SK-N-MC (cell line): ENCODE results near the gene ADAMTSL1.

ENCODE experiments used
- DNase-seq: peaks from one replicate; pipeline ENCODE4 v3.0.0-alpha.2; 2011; ENCODE audit warnings: low read depth, low spot score
- H3K27ac ChIP-seq: fragments of 200-600 bp; sonication (generic); 2 replicates; pipeline ENCODE4 v1.5.1; 2016; ENCODE audit warnings: mixed run types
- H3K36me3 ChIP-seq: fragments of 200-600 bp; sonication (generic); 2 replicates; pipeline ENCODE4 v1.6.1; 2017; ENCODE audit warnings: antibody characterized with exemption, low read length, mixed read lengths; ENCODE audit not compliant: insufficient read depth
- H3K4me3 ChIP-seq: fragments of 200-600 bp; sonication (generic); 2 replicates; pipeline ENCODE4 v1.5.1; 2016
- H3K9ac ChIP-seq: fragments of 200-600 bp; sonication (generic); 2 replicates; pipeline ENCODE4 v1.8.0; 2017; ENCODE audit warnings: mixed run types, mixed read lengths; ENCODE audit not compliant: insufficient read length
- H3K9me3 ChIP-seq: fragments of 200-600 bp; sonication (generic); 2 replicates; pipeline ENCODE4 v1.6.1; 2017; ENCODE audit warnings: low read depth, mild to moderate bottlenecking, antibody characterized with exemption, low read length, moderate library complexity, mixed read lengths
- EZH2 ChIP-seq: fragments of 200-600 bp; sonication (generic); IDR thresholded peaks from one replicate; pipeline ENCODE4 v1.6.1; 2017; ENCODE audit warnings: antibody characterized with exemption
- FOXP2 ChIP-seq: optimal IDR thresholded peaks from 2 replicates; pipeline ENCODE3; 2011; ENCODE audit warnings: mild to moderate bottlenecking, moderate library complexity; ENCODE audit not compliant: insufficient read depth; ENCODE audit errors: extremely low read length, control extremely low read depth
- POLR2AphosphoS5 ChIP-seq: IDR thresholded peaks from 2 replicates; pipeline ENCODE4 v1.6.1; 2012; ENCODE audit warnings: mild to moderate bottlenecking, low read depth, low read length, borderline replicate concordance

ADAMTSL1 gene

DNA sequence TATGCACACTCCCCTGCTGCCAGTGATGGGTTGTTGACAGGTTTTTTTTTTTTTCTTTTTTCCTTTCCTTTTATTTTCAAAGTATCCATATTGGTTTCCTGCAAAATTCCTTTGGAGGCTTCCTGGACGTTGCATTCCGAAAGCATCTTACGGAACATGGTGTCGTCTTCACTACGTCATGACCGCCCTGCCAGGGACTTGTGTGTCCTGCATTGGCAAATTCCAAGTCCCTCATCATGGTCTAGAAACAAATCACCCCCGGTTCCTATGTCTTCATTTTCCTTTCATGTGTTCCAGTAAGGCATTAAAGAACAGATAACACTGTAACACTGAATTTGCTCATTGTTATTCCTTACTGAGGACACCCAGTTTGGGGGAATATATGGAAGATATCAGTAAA is 35.0 kb upstream of the ADAMTSL1 start:
- H3K9ac ChIP-seq = no peak overlapping the region
- no peak for TF ChIP-seq EZH2
- no peak for TF ChIP-seq FOXP2
- TF ChIP-seq POLR2AphosphoS5 = no peak
- no peaks in the 10 kb centered on the region for H3K36me3 ChIP-seq
- H3K9me3 ChIP-seq = no peaks in the 10 kb centered on the region
- H3K27ac ChIP-seq = no peak overlapping the region
- DNase-seq = no peak
- H3K4me3 ChIP-seq = no peak overlapping the region

- Histone ChIP-seq H3K4me3 (no peak overlapping the region), H3K36me3 (no peaks in the 10 kb centered on the region), H3K9ac (no peak overlapping the region), H3K27ac (no peak overlapping the region), H3K9me3 (no peaks in the 10 kb centered on the region)
- no peak for TF ChIP-seq FOXP2
- no peak for DNase-seq
Measured at GRCh38 chr9:18441261-18441660, 32.7 kb upstream of the ADAMTSL1 start.

DNA sequence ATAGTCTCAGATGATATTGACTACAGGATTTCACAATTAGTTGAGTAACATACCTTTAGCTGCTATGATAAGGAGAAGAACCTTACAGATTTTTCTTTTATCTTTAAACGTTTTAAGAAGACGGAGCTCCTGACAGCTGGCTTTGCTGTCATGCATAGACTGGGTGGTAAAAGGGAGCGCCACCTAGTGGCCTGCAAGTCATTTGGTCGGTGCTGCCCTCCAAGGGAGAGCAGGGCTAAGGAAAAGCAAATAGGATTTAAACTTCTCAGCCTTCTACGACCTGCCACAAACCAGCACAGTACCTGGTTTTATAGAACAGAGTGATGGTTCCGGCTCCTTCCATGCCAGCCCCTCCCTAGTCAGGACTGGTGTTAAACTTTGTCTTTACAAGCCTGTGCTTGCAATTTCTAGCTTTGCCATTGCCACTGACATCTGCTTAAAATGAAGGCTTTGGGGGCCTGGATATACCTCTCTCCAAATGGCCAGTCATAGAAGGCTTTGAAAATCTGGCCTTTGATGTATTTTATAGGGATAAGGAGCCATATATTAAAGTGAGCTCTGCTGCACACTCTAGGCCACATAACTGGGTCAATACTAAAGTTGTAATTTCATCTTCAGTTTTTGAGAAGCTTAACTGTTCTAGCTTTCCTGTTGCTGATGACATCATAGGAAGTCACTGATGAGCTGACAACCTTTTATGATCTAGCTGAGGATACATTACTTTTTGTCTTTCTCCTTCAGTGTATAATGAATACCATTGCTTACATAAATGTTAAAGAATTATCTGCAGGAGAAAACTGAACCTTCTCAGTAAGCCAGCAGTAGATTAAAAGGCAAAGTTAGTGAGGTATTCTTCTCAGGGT is 31.1 kb upstream of the ADAMTSL1 start:
- TF ChIP-seq FOXP2 (no peak), POLR2AphosphoS5 (no peak), EZH2 (no peak)
- Histone ChIP-seq H3K27ac (no peak overlapping the region), H3K36me3 (no peaks in the 10 kb centered on the region), H3K9ac (no peak overlapping the region), H3K4me3 (no peak overlapping the region), H3K9me3 (no peaks in the 10 kb centered on the region)
- peak; percentile 32 for DNase-seq

- no peaks in the 10 kb centered on the region for H3K36me3 ChIP-seq
- DNase-seq = no peak
- H3K27ac ChIP-seq = no peak overlapping the region
- H3K4me3 ChIP-seq = no peak overlapping the region
- TF ChIP-seq POLR2AphosphoS5 (no peak), EZH2 (no peak), FOXP2 (no peak)
- no peak overlapping the region for H3K9ac ChIP-seq
- no peaks in the 10 kb centered on the region for H3K9me3 ChIP-seq
Measured at GRCh38 chr9:18447131-18447530, 26.8 kb upstream of the ADAMTSL1 start.

GRCh38 chr9:18447541-18447940 is 26.4 kb upstream of the ADAMTSL1 start:
- no peak for DNase-seq
- Histone ChIP-seq H3K9ac (no peak overlapping the region), H3K4me3 (no peak overlapping the region), H3K27ac (no peak overlapping the region), H3K9me3 (no peaks in the 10 kb centered on the region), H3K36me3 (no peaks in the 10 kb centered on the region)
- TF ChIP-seq POLR2AphosphoS5 (no peak), EZH2 (no peak), FOXP2 (no peak)

DNA sequence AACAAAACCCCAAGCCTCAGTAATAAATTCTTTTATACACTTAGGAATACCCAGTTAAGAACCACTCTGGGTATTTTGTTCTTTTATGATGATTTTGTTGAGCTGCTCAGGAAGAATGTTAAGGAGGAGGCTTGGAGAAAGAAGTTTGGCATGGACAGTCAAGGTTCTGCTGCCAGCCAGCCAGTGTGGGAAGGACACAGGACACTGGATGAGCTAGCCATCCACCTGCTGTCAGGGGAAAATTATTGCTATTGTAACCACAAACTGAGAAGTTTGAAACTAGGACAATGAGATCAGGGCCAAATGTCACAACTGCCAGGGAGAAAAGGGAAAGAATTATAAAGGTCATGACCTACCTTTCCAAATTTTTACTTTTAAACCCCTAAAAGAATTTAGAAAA is 25.9 kb upstream of the ADAMTSL1 start:
- no peaks in the 10 kb centered on the region for H3K36me3 ChIP-seq
- H3K9ac ChIP-seq = no peak overlapping the region
- no peak overlapping the region for H3K4me3 ChIP-seq
- no peak for DNase-seq
- H3K27ac ChIP-seq = no peak overlapping the region
- no peak for TF ChIP-seq EZH2
- no peak for TF ChIP-seq FOXP2
- no peak for TF ChIP-seq POLR2AphosphoS5
- H3K9me3 ChIP-seq = no peaks in the 10 kb centered on the region

DNA sequence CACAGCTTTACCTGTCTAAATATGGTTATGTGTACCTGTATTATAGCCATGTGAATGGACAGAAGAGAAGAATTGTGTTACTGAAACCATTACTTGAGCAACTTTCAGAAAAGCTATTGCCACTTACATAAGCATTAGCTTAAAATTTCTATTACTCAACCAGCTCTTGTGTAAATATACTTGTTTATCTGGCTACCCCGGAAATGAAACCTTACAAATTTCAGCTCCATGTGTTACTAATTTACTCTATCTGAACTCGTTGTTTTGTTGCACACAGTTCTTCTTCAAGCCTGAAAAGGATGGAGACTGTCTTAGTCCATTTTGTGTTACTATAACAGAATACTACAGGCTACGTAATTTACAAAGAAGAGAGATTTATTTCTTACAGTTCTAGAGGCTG is 22.5 kb upstream of the ADAMTSL1 start:
- TF ChIP-seq POLR2AphosphoS5 (no peak), FOXP2 (no peak), EZH2 (no peak)
- H3K4me3 ChIP-seq = no peak overlapping the region
- DNase-seq = no peak
- no peak overlapping the region for H3K27ac ChIP-seq
- no peak overlapping the region for H3K9ac ChIP-seq
- no peaks in the 10 kb centered on the region for H3K9me3 ChIP-seq
- H3K36me3 ChIP-seq = no peaks in the 10 kb centered on the region

DNA sequence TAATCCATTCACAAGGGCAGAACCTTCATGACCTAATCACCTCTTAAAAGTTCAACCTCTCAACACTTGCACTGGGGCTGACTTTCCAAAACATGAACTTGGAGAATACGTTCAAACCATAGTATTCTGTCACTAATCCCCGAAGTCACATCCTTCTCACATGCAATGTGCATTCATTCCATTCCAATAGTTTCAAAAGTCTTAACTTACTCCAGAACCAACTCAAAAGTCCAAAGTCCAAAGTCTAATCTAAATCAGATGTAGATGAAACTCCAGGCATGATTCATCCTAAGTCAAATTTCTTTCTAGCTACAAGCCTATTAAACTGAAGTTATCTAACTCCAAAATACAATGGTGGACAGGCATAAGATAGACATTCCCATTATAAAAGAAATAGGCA is 21.7 kb upstream of the ADAMTSL1 start:
- H3K9ac ChIP-seq = no peak overlapping the region
- no peak overlapping the region for H3K4me3 ChIP-seq
- TF ChIP-seq EZH2 (no peak), FOXP2 (no peak), POLR2AphosphoS5 (no peak)
- no peak overlapping the region for H3K27ac ChIP-seq
- H3K9me3 ChIP-seq = no peaks in the 10 kb centered on the region
- no peaks in the 10 kb centered on the region for H3K36me3 ChIP-seq
- peak; percentile 64 for DNase-seq
